Nephron (organoid): Measurements from ENCODE around the gene TMPRSS11E.
A peak's percentile ranks its signal among the peaks of the same experiment; 100 is the strongest.
"Not testable (repeated sequence)": the region's sequence is repeated elsewhere in the genome, so short reads cannot be mapped to it uniquely, and the experiment has no call there.

Experiments
- H3K27ac Mint-ChIP-seq, 3 experiments: 2 replicates each; pipeline ENCODE4 v1.8.0; 2020; ENCODE audit warnings: mixed read lengths in 3 of 3, mild to moderate bottlenecking in 2 of 3, moderate library complexity in 1 of 3
- H3K27me3 Mint-ChIP-seq: 2 replicates; pipeline ENCODE4 v1.8.0; 2021; ENCODE audit warnings: low read depth, mild to moderate bottlenecking, moderate library complexity, mixed read lengths
- H3K36me3 Mint-ChIP-seq: 2 replicates; pipeline ENCODE4 v1.8.0; 2020; ENCODE audit warnings: low read depth, mixed read lengths
- H3K4me1 Mint-ChIP-seq: 2 replicates; pipeline ENCODE4 v1.8.0; 2020; ENCODE audit warnings: mixed read lengths
- H3K4me3 Mint-ChIP-seq, 3 experiments: 2 replicates each; pipeline ENCODE4 v1.8.0; 2020; ENCODE audit warnings: mild to moderate bottlenecking in 3 of 3, mixed read lengths in 3 of 3, moderate library complexity in 2 of 3
- H3K9me3 Mint-ChIP-seq: 2 replicates; pipeline ENCODE4 v1.8.0; 2020; ENCODE audit warnings: mixed read lengths
- CTCF ChIP-seq, 3 experiments: fragments of 200-600 bp; sonication (generic); IDR thresholded peaks; one replicate each; pipeline ENCODE4 v1.5.0; 2021; ENCODE audit warnings: antibody characterized with exemption in 3 of 3; ENCODE audit not compliant: unreplicated experiment in 3 of 3

The TMPRSS11E gene

GRCh38 chr4:68498413-68499007, 51.2 kb downstream of the TMPRSS11E start:
- H3K4me1 Mint-ChIP-seq: peaks cover 6% of the 10 kb centered on the region
- H3K9me3 Mint-ChIP-seq: no peaks in the 10 kb centered on the region
- peak overlapping the region; percentile 44 to 64 (median 50) for H3K27ac Mint-ChIP-seq
- H3K27me3 Mint-ChIP-seq: no peaks in the 10 kb centered on the region
- no peak overlapping the region for H3K4me3 Mint-ChIP-seq
- peak; percentile 85 to 97 (median 91) for TF ChIP-seq CTCF (IDR thresholded peaks at IDR 0.05; ENCODE audit: unreplicated experiment in 3 of 3)
- no peaks in the 10 kb centered on the region for H3K36me3 Mint-ChIP-seq

GRCh38 chr4:68499021-68499420, 51.8 kb downstream of the TMPRSS11E start:
- peak overlapping the region in 2 of 3 experiments; percentile 50 to 70 for H3K27ac Mint-ChIP-seq
- peaks cover 4% of the 10 kb centered on the region for H3K9me3 Mint-ChIP-seq
- no peak for TF ChIP-seq CTCF (IDR thresholded peaks at IDR 0.05; ENCODE audit: unreplicated experiment in 3 of 3)
- H3K36me3 Mint-ChIP-seq: no peaks in the 10 kb centered on the region
- no peak overlapping the region for H3K4me3 Mint-ChIP-seq
- no peaks in the 10 kb centered on the region for H3K27me3 Mint-ChIP-seq
- peaks cover 6% of the 10 kb centered on the region for H3K4me1 Mint-ChIP-seq

GRCh38 chr4:68503462-68503861, 56.2 kb downstream of the TMPRSS11E start:
- not testable (repeated sequence) for H3K27me3 Mint-ChIP-seq, H3K4me1 Mint-ChIP-seq, H3K9me3 Mint-ChIP-seq, H3K27ac Mint-ChIP-seq, H3K36me3 Mint-ChIP-seq, H3K4me3 Mint-ChIP-seq

GRCh38 chr4:68504836-68505235, 57.6 kb downstream of the TMPRSS11E start:
- H3K27ac Mint-ChIP-seq, H3K27me3 Mint-ChIP-seq, H3K36me3 Mint-ChIP-seq, H3K9me3 Mint-ChIP-seq, H3K4me1 Mint-ChIP-seq, H3K4me3 Mint-ChIP-seq: not testable (repeated sequence)

- not testable (repeated sequence) for H3K4me1 Mint-ChIP-seq, H3K27ac Mint-ChIP-seq, H3K4me3 Mint-ChIP-seq, H3K27me3 Mint-ChIP-seq, H3K36me3 Mint-ChIP-seq, H3K9me3 Mint-ChIP-seq
Observed at GRCh38 chr4:68505452-68505851, 58.2 kb downstream of the TMPRSS11E start.

DNA sequence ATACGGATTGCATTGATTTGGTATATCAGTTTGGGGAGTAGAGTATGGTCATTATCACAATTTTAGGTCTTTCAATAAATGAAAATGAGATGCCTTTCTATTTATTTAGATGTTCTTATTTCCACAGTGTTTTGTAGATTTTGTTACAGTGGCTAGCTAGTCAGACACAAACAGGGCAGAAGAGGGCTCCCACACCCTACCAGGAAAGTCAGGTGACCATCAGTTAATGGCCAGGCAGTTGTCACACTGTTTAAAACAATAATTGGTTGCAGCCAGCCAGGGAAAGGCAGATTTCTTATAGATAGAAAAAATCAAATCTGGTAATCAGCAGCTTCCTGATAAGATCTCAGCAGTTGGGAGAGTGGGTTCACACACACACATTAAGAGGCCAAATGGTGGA, 71.6 kb downstream of the TMPRSS11E start:
- no peaks in the 10 kb centered on the region for H3K9me3 Mint-ChIP-seq
- no peaks in the 10 kb centered on the region for H3K4me1 Mint-ChIP-seq
- H3K36me3 Mint-ChIP-seq: no peaks in the 10 kb centered on the region
- no peak overlapping the region for H3K4me3 Mint-ChIP-seq
- TF ChIP-seq CTCF (IDR thresholded peaks at IDR 0.05; ENCODE audit: unreplicated experiment in 3 of 3): no peak
- no peak overlapping the region for H3K27ac Mint-ChIP-seq
- no peaks in the 10 kb centered on the region for H3K27me3 Mint-ChIP-seq

- no peaks in the 10 kb centered on the region for H3K36me3 Mint-ChIP-seq
- H3K9me3 Mint-ChIP-seq: no peaks in the 10 kb centered on the region
- no peak overlapping the region for H3K27ac Mint-ChIP-seq
- no peaks in the 10 kb centered on the region for H3K27me3 Mint-ChIP-seq
- no peak overlapping the region for H3K4me3 Mint-ChIP-seq
- no peak for TF ChIP-seq CTCF (IDR thresholded peaks at IDR 0.05; ENCODE audit: unreplicated experiment in 3 of 3)
- no peaks in the 10 kb centered on the region for H3K4me1 Mint-ChIP-seq
Observed at GRCh38 chr4:68520985-68521384, 73.7 kb downstream of the TMPRSS11E start.

GRCh38 chr4:68522232-68522631, 75.0 kb downstream of the TMPRSS11E start:
- not testable (repeated sequence) for H3K36me3 Mint-ChIP-seq, H3K27ac Mint-ChIP-seq, H3K9me3 Mint-ChIP-seq, H3K27me3 Mint-ChIP-seq, H3K4me1 Mint-ChIP-seq, H3K4me3 Mint-ChIP-seq
